ENCODE measurements around the gene CAMK2B. TPM values are rescaled to one million over a fixed set of nuclear protein-coding genes. Genes with fewer than 3 reads are reported as not detected.
A peak's percentile ranks its signal among the peaks of the same experiment; 100 is the strongest.
"Not testable (repeated sequence)": the region's sequence is repeated elsewhere in the genome, so short reads cannot be mapped to it uniquely, and the experiment has no call there.

Gene CAMK2B
- total RNA-seq, 1 experiment from 2014 or later = 0.14 TPM

DNA sequence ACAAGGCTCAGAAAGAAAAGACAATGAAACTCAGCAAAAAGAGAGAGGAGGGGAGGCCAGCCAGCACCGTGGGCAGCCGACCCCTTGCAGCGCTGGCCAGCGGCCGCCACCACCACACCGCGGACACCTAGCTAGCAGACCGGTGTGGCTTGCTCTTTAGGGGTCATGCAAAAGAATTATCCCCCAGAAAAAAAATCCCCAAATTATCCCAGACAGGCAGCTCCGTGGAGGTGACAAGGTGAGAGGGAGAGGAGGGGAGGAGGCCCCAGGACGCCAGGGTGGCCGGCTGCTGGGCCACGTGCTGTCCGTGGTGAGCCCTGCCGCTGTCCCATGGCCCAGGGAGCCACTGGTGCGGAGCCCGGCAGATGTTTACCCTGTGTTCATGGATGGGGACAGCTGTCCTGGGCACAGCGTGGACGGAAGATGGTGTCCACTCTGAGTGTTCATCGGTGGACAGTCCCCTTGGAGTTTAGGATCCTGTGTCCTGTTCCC lies 108.1 kb downstream of the CAMK2B start:
- in situ Hi-C loops (cut with HindIII; ENCODE audit: low pct_unique_long_range_greater_than_20kb, low sequenced_read_pairs) = no loop called here

DNA sequence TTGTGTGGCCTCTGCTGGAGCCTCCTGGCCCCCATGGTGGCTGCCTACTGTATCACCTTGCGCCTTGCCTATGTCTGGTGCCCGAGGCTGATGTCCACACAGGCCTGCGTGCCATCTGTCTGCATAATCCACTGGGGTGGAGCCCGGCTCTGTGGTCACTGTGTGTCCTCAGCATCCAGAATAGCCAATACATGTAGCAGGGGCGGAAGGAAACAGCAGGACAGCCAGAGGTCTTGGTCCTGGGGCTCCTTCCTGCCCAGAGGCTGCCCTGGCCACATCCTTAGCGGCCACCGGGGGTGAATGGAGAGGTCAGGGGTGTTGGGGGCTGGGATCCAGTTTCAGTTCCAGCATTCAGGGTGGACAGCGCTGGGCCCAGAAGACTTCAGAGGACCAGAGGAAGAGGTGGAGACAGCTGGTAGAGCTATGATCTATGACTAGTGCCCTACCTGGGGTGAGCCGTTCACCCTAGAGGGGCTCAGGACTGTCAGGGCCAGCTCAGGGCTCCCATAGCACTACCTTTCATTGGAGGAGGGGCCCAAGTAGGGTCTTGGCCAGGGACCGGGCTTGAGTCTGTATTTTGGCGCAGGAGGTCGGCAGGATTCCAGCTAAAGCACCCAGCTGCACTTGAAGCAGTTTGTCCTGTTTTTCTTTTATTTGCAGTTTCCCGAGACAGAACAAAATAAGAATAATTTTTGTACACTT lies 108.7 kb downstream of the CAMK2B start:
- DNase-seq (ENCODE audit: low read depth) = no peak
- in situ Hi-C loops (cut with HindIII; ENCODE audit: low pct_unique_long_range_greater_than_20kb, low sequenced_read_pairs) = no loop called here

More for the DNA sequence above, 108.1 kb downstream of the CAMK2B start:
- no peak for DNase-seq (ENCODE audit: low read depth)

- DNase-seq (ENCODE audit: low read depth) = no peak
- in situ Hi-C loops (cut with HindIII; ENCODE audit: low pct_unique_long_range_greater_than_20kb, low sequenced_read_pairs) = no loop called here
Observed at GRCh38 chr7:44216019-44216418, 109.4 kb downstream of the CAMK2B start.

DNA sequence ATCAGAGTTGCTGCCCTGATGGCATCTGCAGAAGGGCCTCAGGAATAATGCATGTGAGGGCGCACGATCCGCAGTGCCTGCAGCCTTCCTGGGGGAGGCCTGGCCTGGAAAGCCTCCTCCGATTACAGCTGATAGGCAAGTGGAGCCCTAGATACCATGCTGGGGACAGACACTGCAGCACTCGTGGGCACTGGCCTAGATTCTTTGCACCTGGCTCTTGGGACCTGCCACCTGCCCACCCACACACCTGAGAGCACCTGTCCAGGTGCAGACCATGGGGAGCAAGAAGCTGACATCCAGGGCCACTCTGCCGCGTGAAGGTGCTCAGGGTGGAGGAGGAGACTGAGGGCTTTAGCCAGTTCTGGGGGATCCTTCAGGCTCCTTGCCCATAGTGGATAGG lies 109.9 kb downstream of the CAMK2B start:
- in situ Hi-C loops (cut with HindIII; ENCODE audit: low pct_unique_long_range_greater_than_20kb, low sequenced_read_pairs) = no loop called here
- no peak for DNase-seq (ENCODE audit: low read depth)

DNA sequence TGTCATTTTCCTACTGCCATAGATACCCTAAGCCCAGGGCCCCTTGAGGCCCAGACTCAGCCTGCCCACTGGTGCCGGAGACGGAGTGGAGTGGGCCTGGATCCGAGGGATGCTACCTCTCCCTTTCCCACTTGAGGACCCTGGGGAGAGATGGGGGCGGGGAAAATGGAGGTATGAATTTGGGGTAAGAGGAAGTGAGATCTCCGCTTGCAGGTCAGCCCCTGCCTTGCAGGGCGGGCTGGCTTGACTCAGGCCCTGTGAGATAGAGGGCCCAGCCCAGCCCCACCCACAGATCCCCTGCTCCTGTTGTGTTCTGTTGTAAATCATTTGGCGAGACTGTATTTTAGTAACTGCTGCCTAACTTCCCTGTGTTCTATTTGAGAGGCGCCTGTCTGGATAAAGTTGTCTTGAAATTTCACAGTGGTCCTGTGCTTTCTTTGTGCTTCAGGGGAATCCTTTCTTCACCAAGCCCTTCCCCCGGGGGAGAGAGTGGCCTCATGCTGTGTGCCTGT lies 111.5 kb downstream of the CAMK2B start:
- in situ Hi-C loops (cut with HindIII; ENCODE audit: low pct_unique_long_range_greater_than_20kb, low sequenced_read_pairs) = no loop called here
- DNase-seq (ENCODE audit: low read depth) = no peak

- in situ Hi-C loops (cut with HindIII; ENCODE audit: low pct_unique_long_range_greater_than_20kb, low sequenced_read_pairs) = no loop called here
- no peak for DNase-seq (ENCODE audit: low read depth)
Observed at GRCh38 chr7:44213206-44213876, 112.1 kb downstream of the CAMK2B start.

DNA sequence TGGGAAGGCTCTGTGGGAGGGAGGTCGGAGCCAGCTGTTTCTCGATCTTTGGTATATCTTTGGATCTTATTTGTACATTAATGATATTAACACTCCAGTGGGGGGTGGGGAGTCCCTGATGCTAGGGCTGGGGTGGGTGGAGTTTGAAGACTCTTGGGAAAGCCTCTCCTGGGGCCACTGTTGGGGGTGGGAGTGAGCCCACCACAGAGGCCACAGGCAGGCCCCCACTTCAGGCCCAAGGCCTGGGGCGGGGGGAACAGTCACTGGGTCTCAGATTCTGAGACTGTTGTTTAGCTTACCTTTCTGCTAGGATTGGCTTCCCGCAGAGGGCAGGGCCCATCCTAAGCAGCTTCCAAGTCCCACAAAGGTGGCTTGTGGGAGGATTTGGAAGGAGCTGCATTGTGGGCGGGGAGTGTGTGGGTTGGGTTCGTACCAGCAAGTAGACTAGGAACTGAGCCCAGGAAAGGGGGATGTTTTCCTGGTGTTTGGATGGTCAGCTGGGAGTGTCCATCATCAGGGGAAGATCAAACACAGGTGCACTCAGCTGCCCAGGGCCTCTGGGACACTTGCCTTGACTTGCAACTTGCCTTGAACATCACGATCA lies 112.7 kb downstream of the CAMK2B start:
- no peak for DNase-seq (ENCODE audit: low read depth)
- in situ Hi-C loops (cut with HindIII; ENCODE audit: low pct_unique_long_range_greater_than_20kb, low sequenced_read_pairs) = no loop called here

DNA sequence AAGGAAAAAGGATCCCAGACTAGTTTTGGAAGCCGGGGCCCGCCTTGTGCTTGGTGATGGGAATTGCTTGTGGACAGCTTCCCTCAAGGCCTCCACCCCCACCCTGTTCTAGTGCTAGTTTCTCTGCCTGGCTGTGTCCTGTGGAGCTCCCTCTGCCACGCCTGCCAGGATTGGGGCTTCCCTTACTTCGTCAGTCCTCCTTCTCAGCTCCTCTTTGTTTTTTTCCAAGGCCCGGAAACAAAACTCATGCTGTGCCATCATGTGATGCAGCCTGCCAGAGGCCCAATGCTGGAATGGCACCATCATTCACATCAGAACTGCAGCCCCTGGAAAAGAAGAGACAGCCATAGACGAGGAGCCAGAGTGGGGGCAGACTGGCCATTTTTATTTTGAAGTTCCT lies 113.4 kb downstream of the CAMK2B start:
- in situ Hi-C loops (cut with HindIII; ENCODE audit: low pct_unique_long_range_greater_than_20kb, low sequenced_read_pairs) = no loop called here
- DNase-seq (ENCODE audit: low read depth) = no peak

- in situ Hi-C loops (cut with HindIII; ENCODE audit: low pct_unique_long_range_greater_than_20kb, low sequenced_read_pairs) = no loop called here
Observed at GRCh38 chr7:44211126-44211675, 114.2 kb downstream of the CAMK2B start.

DNA sequence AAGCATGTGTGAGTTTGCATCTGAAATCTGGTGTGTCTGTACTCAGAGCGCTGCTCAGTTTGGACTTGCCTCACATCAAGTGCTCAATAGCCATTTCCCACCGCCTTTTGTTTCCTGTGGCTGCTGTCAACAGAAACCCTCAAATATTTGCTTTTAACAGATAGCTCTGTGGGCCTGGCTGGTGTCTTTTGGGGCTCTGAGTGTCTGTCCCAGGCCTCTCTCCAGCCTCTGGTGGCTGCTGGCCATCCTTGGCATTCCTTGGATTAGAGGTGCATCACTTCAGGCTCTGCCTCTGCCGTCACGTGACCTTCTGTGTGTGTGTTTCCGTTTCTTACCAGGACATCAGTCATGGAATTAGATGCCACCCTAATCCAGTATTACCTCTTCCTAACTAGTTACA lies 115.3 kb downstream of the CAMK2B start:
- DNase-seq (ENCODE audit: low read depth) = no peak
- in situ Hi-C loops (cut with HindIII; ENCODE audit: low pct_unique_long_range_greater_than_20kb, low sequenced_read_pairs) = no loop called here

More at GRCh38 chr7:44211126-44211675, 114.2 kb downstream of the CAMK2B start:
- no peak for DNase-seq (ENCODE audit: low read depth)

GRCh38 chr7:44208085-44208484 lies 117.3 kb downstream of the CAMK2B start:
- in situ Hi-C loops (cut with HindIII; ENCODE audit: low pct_unique_long_range_greater_than_20kb, low sequenced_read_pairs) = no loop called here
- DNase-seq (ENCODE audit: low read depth) = no peak

- in situ Hi-C loops (cut with HindIII; ENCODE audit: low pct_unique_long_range_greater_than_20kb, low sequenced_read_pairs) = no loop called here
- DNase-seq (ENCODE audit: low read depth) = no peak
Observed at GRCh38 chr7:44206008-44206407, 119.4 kb downstream of the CAMK2B start.

- in situ Hi-C loops (cut with HindIII; ENCODE audit: low pct_unique_long_range_greater_than_20kb, low sequenced_read_pairs) = no loop called here
- no peak for DNase-seq (ENCODE audit: low read depth)
Observed at GRCh38 chr7:44201813-44202212, 123.6 kb downstream of the CAMK2B start.

GRCh38 chr7:44200699-44201461 lies 124.5 kb downstream of the CAMK2B start, which contains the start of gene YKT6:
Gene YKT6 (plus strand): TSS chr7:44200978. CDS start chr7:44201136, 158 bp downstream.
- in situ Hi-C loops (cut with HindIII; ENCODE audit: low pct_unique_long_range_greater_than_20kb, low sequenced_read_pairs) = no loop called here
- DNase-seq (ENCODE audit: low read depth) = peak; percentile 96

DNA sequence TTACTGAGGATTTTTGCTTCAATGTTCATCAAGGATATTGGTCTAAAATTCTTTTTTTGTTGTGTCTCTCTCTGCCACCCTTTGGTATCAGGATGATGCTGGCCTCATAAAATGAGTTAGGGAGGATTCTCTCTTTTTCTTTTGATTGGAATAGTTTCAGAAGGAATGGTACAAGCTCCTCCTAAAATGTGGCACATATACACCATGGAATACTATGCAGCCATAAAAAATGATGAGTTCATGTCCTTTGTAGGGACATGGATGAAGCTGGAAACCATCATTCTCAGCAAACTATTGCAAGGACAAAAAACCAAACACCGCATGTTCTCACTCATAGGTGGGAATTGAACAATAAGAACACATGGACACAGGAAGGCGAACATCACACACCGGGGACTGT lies 125.2 kb downstream of the CAMK2B start:
- in situ Hi-C loops (cut with HindIII; ENCODE audit: low pct_unique_long_range_greater_than_20kb, low sequenced_read_pairs); DNase-seq (ENCODE audit: low read depth): not testable (repeated sequence)

DNA sequence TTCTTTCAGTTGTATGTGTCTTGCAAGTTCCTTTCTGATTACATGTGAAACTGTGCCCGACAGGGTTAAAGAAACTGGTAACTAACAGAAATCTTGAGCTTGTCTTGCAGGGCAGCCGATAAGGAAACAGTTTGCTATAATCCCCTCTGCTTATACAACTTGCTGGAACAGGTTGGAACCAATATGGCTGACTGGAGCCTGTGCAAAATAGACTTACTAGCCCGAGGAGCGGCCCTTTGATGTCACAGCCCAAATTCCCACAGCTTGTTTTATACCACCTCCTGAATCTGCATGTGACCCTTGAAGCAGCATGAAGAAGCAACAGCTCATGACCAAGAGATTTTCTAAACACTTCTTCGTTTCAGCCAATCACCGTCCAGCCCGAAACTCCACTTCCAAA lies 127.9 kb downstream of the CAMK2B start:
- DNase-seq (ENCODE audit: low read depth) = no peak
- in situ Hi-C loops (cut with HindIII; ENCODE audit: low pct_unique_long_range_greater_than_20kb, low sequenced_read_pairs) = no loop called here

GRCh38 chr7:44196450-44196872 lies 128.9 kb downstream of the CAMK2B start:
- in situ Hi-C loops (cut with HindIII; ENCODE audit: low pct_unique_long_range_greater_than_20kb, low sequenced_read_pairs) = no loop called here
- no peak for DNase-seq (ENCODE audit: low read depth)

DNA sequence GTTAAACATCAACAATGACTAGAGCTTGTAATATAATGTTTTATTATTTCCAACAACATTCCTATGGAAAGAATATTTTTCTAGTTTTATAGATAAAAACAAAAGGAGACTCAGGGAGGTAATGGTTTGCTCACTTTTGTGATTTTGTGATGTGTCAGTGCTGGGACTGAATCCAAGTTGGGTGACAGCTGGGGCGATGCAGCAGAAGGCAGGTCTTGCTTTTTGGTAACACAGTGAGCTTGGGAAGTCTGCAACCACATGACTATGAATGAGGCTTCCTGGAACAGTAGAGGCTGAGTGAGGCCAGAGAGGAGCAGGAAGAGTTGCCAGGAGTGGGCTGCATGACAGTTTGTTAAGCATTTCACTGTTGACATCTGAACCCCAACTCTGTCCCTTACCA lies 129.5 kb downstream of the CAMK2B start:
- DNase-seq (ENCODE audit: low read depth) = no peak
- in situ Hi-C loops (cut with HindIII; ENCODE audit: low pct_unique_long_range_greater_than_20kb, low sequenced_read_pairs) = no loop called here
